Heart left ventricle (tissue), 16 donors: ENCODE measurements around the gene DYDC2. TPM values are rescaled to one million over a fixed set of nuclear protein-coding genes. Genes with fewer than 3 reads are reported as not detected.

Experiments
- ATAC-seq, 4 donors: fragments of 200-7000 bp; cut with Tn5 transposase; one replicate each; pipeline ENCODE4 v1.9.1; 2020 to 2022; ENCODE audit warnings: moderate library complexity in 4 of 4, mild to moderate bottlenecking in 3 of 4, moderate number of reproducible peaks in 1 of 4
- DNase-seq, 5 donors: peaks; one replicate each; pipeline ENCODE4 v3.0.0-alpha.2; 2020
- H3K27ac ChIP-seq, 12 donors: fragments of 200-600 bp; sonication (generic) in 4 of 12; one replicate each; pipeline versions ENCODE4 v1.5.0 to v1.8.0; 2016 to 2022; ENCODE audit warnings: mild to moderate bottlenecking in 2 of 12
- H3K27me3 ChIP-seq, 9 donors: fragments of 200-600 bp; sonication (generic) in 2 of 9; one replicate each; pipeline versions ENCODE4 v1.5.1 to v1.8.0; 2016 to 2022; ENCODE audit warnings: mild to moderate bottlenecking in 3 of 9
- H3K36me3 ChIP-seq, 9 donors: fragments of 200-600 bp; sonication (generic) in 2 of 9; one replicate each; pipeline versions ENCODE4 v1.5.0 to v1.8.0; 2018 to 2022; ENCODE audit warnings: mild to moderate bottlenecking in 2 of 9
- H3K4me1 ChIP-seq, 12 donors: fragments of 200-600 bp; sonication (generic) in 4 of 12; one replicate each; pipeline versions ENCODE4 v1.5.0 to v1.8.0; 2016 to 2022; ENCODE audit warnings: mild to moderate bottlenecking in 3 of 12
- H3K4me3 ChIP-seq, 12 donors: fragments of 200-600 bp; sonication (generic) in 4 of 12; one replicate each; pipeline versions ENCODE4 v1.5.0 to v1.8.0; 2017 to 2022; ENCODE audit warnings: mild to moderate bottlenecking in 9 of 12, moderate library complexity in 4 of 12
- H3K9me3 ChIP-seq, 12 donors: fragments of 200-600 bp; sonication (generic) in 4 of 12; one replicate each; pipeline versions ENCODE4 v1.5.0 to v1.8.0; 2016 to 2022; ENCODE audit warnings: mild to moderate bottlenecking in 1 of 12
- POLR2A ChIP-seq, 2 donors: fragments of 450-650 bp; IDR thresholded peaks; one replicate each; pipeline ENCODE4 v1.6.1; 2017; ENCODE audit warnings: antibody characterized with exemption in 2 of 2, mild to moderate bottlenecking in 2 of 2, moderate library complexity in 2 of 2
- WGBS, 4 donors: extraction: QIAGEN DNeasy Blood & Tissue Kit in 2 of 4; methylation state at CpG; one replicate each; pipeline versions ENCODE4 v1.1.5 to v1.1.7; 2013 to 2018; 5-methylcytosine and 5-hydroxymethylcytosine counted together
- intact Hi-C, 10 donors: fragments of 100-400 bp; cut with DNase I; formaldehyde crosslinking; loops; one replicate each; pipeline versions ENCODE4 v1.11.1 to v1.14.2; 2022
- polyA plus RNA-seq, 2 donors: library from polyadenylated mRNA; stranded (reverse); fragments of 200-250 nt; gene quantifications; one replicate each; pipeline ENCODE4 v1.2.3, GENCODE V29; 2013
- total RNA-seq, 9 donors: library from RNA; depleted of rRNA in 2 of 9; stranded (reverse); fragments of >200 nt in 2 of 9; fragmentation: NEBNext Ultra II Directional in 3 of 9; extraction: Animal tissue kit (Norgen Biotek cat#: 25700) in 3 of 9; gene quantifications; one replicate each; pipeline versions ENCODE4 v1.1.0 to v1.2.4, GENCODE V29; 2016 to 2023
- TF ChIP-seq, protein P1 (sequence below), 12 donors: fragments of 200-600 bp; sonication (generic) in 4 of 12; IDR thresholded peaks; one replicate each; pipeline versions ENCODE4 v1.5.0 to v1.8.0; 2018 to 2022; ENCODE audit warnings: antibody characterized with exemption in 12 of 12, mild to moderate bottlenecking in 5 of 12
- donor health status: ischemic (EF 13 %, LVEDD 7.1; RV severe dilation, severe dysfunction).
- donor health status: healthy with polysubstance abuse.
- donor health status: DM: no; HTN: yes; CAD: no.
- donor health status: DM: no; HTN: no; CAD: no.
- donor health status: ischemic (EF 25% LVEDD 6.9; RV normal size, moderate dysfunction).
- donor health status: ischemic (EF 25% LVEDD 5.7; RV mildly dilated, moderate dysfunction).
- donor health status: healthy.
- donor health status: DM: yes; HTN: yes; CAD: no.
- donor health status: ischemic (EF 35%, LVEDD 5.7; RV mildly dilated, moderate dysfunction).
- donor health status: nonischemic (EF 11% LVEDD 7.7; RV severe dilation, severe dysfunction).
- donor health status: DM: yes; HTN: yes; CAD: no.
- donor health status: PGD.
- donor health status: ischemic (EF 29% LVEDD 5.4; RV normal size, mild dysfunction).
- donor health status: nonischemic (EF 23%, LVEDD 6.1; RV moderate dilation, normal function).

The DYDC2 gene
- total and polyA plus RNA-seq, 11 donors: not detected

GRCh38 chr10:80412486-80412885 lies 55.9 kb downstream of the DYDC2 start:
- Histone ChIP-seq H3K9me3 (no peaks in the 10 kb centered on the region), H3K4me1 (peaks cover 3 to 90% (median 74%) of the 10 kb centered on the region in 12 donors), H3K4me3 (no peak overlapping the region), H3K36me3 (no peaks in the 10 kb centered on the region), H3K27ac (peak overlapping the region in 5 of 12 donors; percentile 21 to 85 (median 64)), H3K27me3 (peaks cover 0 to 6% (median 0%) of the 10 kb centered on the region in 9 donors)
- TF ChIP-seq, protein P1, sequence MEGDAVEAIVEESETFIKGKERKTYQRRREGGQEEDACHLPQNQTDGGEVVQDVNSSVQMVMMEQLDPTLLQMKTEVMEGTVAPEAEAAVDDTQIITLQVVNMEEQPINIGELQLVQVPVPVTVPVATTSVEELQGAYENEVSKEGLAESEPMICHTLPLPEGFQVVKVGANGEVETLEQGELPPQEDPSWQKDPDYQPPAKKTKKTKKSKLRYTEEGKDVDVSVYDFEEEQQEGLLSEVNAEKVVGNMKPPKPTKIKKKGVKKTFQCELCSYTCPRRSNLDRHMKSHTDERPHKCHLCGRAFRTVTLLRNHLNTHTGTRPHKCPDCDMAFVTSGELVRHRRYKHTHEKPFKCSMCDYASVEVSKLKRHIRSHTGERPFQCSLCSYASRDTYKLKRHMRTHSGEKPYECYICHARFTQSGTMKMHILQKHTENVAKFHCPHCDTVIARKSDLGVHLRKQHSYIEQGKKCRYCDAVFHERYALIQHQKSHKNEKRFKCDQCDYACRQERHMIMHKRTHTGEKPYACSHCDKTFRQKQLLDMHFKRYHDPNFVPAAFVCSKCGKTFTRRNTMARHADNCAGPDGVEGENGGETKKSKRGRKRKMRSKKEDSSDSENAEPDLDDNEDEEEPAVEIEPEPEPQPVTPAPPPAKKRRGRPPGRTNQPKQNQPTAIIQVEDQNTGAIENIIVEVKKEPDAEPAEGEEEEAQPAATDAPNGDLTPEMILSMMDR (IDR thresholded peaks at IDR 0.05): no peak
- no peak for TF ChIP-seq POLR2A (IDR thresholded peaks at IDR 0.05)
- no peak for DNase-seq
- WGBS, 4 donors: 71 to 81% (median 76%) methylated on average over 5 of the region's 5 CpGs
- no peak for ATAC-seq
- intact Hi-C loops: no loop called here

DNA sequence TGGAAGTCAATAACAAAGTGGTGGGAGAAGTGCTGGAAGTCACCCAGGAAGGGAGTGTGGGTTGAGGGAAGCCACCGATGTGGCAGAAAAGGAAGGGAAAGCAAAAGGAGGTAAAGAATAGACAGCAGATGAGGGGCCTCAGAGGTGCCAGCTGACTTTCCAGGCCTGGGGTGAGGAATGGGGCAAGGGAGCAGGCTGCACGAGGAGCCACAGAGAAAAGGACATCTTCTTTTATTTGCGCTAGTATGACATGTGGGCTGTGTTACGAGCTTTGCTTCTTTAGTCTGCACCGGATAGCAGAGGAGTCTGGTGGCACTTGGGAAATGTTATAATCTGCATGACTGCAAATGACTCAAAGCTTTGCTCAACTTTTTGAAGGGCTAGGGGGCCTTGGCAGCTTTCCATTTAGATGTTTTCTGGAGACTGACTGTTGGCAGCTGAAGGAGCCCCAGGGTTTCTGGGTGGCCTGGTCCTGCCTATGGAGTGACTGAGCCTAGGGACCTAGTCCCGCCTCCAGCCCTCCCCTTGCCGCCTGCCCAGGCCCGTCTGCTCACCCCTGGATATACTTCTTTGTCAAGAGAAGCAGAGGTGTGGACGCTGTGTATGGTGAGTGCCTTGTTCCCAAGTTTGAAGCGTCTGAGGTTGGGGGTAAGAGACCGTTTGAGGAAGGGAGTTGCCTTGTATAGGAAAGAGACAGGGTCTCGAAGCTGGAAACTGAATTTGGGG lies 56.9 kb downstream of the DYDC2 start:
- peaks cover 3 to 85% (median 72%) of the 10 kb centered on the region in 12 donors for H3K4me1 ChIP-seq

DNA sequence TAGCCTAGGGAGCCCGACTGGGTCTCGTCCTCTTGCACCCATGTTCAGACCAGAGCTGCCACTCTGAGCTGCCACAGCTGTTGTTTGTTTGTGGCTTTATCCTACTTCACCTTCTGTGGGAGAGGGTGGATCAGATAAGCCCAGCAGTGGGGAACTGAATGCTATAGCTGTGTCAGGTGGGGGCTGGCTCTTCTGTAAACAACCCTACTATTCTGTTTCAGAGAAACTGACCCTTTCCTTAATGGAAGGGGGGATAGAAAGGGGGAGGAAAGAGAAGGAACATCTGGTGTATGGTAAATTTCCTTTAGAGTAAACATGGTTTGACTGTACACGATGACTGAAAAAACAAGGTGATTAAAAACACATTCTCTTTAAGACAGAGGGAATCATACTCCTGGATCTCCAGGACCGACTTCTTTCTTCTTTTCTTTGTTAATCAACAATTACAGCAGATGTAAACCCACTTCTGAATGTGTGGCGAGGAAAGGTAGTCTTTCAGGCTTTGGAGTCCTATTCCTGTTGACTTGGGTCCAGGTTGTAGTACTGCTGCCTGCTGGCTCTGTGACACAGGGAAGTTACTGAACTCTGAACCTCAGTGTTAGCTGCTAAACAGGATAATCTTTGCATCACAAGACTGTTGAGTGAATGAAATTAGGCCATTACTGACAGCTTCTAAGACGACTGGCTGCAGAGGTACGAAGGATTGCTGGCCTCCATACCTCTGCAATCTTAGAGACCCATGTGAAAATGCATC lies 57.7 kb downstream of the DYDC2 start:
- WGBS, 4 donors: 57 to 63% (median 62%) methylated on average over 7 of the region's 7 CpGs
- Histone ChIP-seq H3K27me3 (no peaks in the 10 kb centered on the region), H3K9me3 (no peaks in the 10 kb centered on the region), H3K36me3 (no peaks in the 10 kb centered on the region), H3K4me3 (peak overlapping the region in 2 of 12 donors; percentile 12 to 15), H3K4me1 (peaks cover 3 to 80% (median 68%) of the 10 kb centered on the region in 12 donors), H3K27ac (peak overlapping the region in 10 of 12 donors; percentile 5 to 85 (median 60))
- intact Hi-C loops: no loop called here
- no peak for ATAC-seq
- TF ChIP-seq, protein P1 (IDR thresholded peaks at IDR 0.05): no peak
- TF ChIP-seq POLR2A (IDR thresholded peaks at IDR 0.05): no peak
- no peak for DNase-seq

More for the DNA sequence above, 56.9 kb downstream of the DYDC2 start:
- peak overlapping the region in 3 of 12 donors; percentile 12 to 22 (median 15) for H3K4me3 ChIP-seq
- no peaks in the 10 kb centered on the region for H3K9me3 ChIP-seq
- no peak for TF ChIP-seq POLR2A (IDR thresholded peaks at IDR 0.05)
- TF ChIP-seq, protein P1 (IDR thresholded peaks at IDR 0.05): no peak
- H3K27me3 ChIP-seq: peaks cover 0 to 5% (median 0%) of the 10 kb centered on the region in 9 donors
- WGBS, 4 donors: 54 to 60% (median 55%) methylated on average over 12 of the region's 12 CpGs
- DNase-seq (peak in 1 of 5 donors; percentile 52), ATAC-seq (peak in 1 of 4 donors; percentile 20)
- H3K27ac ChIP-seq: peak overlapping the region in 10 of 12 donors; percentile 9 to 85 (median 48)
- no peaks in the 10 kb centered on the region for H3K36me3 ChIP-seq
- intact Hi-C loops: no loop called here
